ENCODE measurements around the gene RSBN1.
"Not testable (repeated sequence)": the region's sequence is repeated elsewhere in the genome, so short reads cannot be mapped to it uniquely, and the experiment has no call there.

RSBN1 gene

GRCh38 chr1:113811888-113812660, at the start of gene RSBN1:
Gene RSBN1 (minus strand): TSS chr1:113812476. CDS start chr1:113812412, 64 bp downstream.
- peak; percentile 99 for DNase-seq (ENCODE audit: low read depth in 2 of 2)

GRCh38 chr1:113861641-113862040, 49.4 kb upstream of the RSBN1 start:
- DNase-seq (ENCODE audit: low read depth in 2 of 2) = no peak

- peak; percentile 50 to 59 for DNase-seq (ENCODE audit: low read depth in 2 of 2)
Observed at GRCh38 chr1:113860891-113861290, 48.6 kb upstream of the RSBN1 start.

GRCh38 chr1:113859478-113860175, 47.4 kb upstream of the RSBN1 start:
- DNase-seq (ENCODE audit: low read depth in 2 of 2) = no peak

- DNase-seq (ENCODE audit: low read depth in 2 of 2) = no peak
Observed at GRCh38 chr1:113858982-113859381, 46.7 kb upstream of the RSBN1 start.

- DNase-seq (ENCODE audit: low read depth in 2 of 2) = no peak
Observed at GRCh38 chr1:113858418-113858817, 46.1 kb upstream of the RSBN1 start.

GRCh38 chr1:113857776-113858175, 45.5 kb upstream of the RSBN1 start:
- DNase-seq (ENCODE audit: low read depth in 2 of 2) = no peak

GRCh38 chr1:113856401-113856790, 44.1 kb upstream of the RSBN1 start:
- DNase-seq (ENCODE audit: low read depth in 2 of 2) = no peak

- no peak for DNase-seq (ENCODE audit: low read depth in 2 of 2)
Observed at GRCh38 chr1:113855630-113856400, 43.5 kb upstream of the RSBN1 start.

- no peak for DNase-seq (ENCODE audit: low read depth in 2 of 2)
Observed at GRCh38 chr1:113854234-113854633, 42.0 kb upstream of the RSBN1 start.

- not testable (repeated sequence) for DNase-seq (ENCODE audit: low read depth in 2 of 2)
Observed at GRCh38 chr1:113852694-113853093, 40.4 kb upstream of the RSBN1 start.

- DNase-seq (ENCODE audit: low read depth in 2 of 2) = no peak
Observed at GRCh38 chr1:113850127-113850796, 38.0 kb upstream of the RSBN1 start.

- no peak for DNase-seq (ENCODE audit: low read depth in 2 of 2)
Observed at GRCh38 chr1:113849072-113849471, 36.8 kb upstream of the RSBN1 start.

GRCh38 chr1:113846391-113847035, 34.2 kb upstream of the RSBN1 start:
- no peak for DNase-seq (ENCODE audit: low read depth in 2 of 2)

- DNase-seq (ENCODE audit: low read depth in 2 of 2) = no peak
Observed at GRCh38 chr1:113836534-113836933, 24.3 kb upstream of the RSBN1 start.

GRCh38 chr1:113835686-113836290, 23.5 kb upstream of the RSBN1 start:
- peak in 1 of 2 experiments; percentile 17 for DNase-seq (ENCODE audit: low read depth in 2 of 2)

- DNase-seq (ENCODE audit: low read depth in 2 of 2) = no peak
Observed at GRCh38 chr1:113834716-113835115, 22.4 kb upstream of the RSBN1 start.

GRCh38 chr1:113830039-113830438, 17.8 kb upstream of the RSBN1 start:
- DNase-seq (ENCODE audit: low read depth in 2 of 2) = no peak

GRCh38 chr1:113821916-113822315, 9.6 kb upstream of the RSBN1 start:
- DNase-seq (ENCODE audit: low read depth in 2 of 2) = no peak

GRCh38 chr1:113818578-113818977, 6.3 kb upstream of the RSBN1 start:
- no peak for DNase-seq (ENCODE audit: low read depth in 2 of 2)

- no peak for DNase-seq (ENCODE audit: low read depth in 2 of 2)
Observed at GRCh38 chr1:113813218-113813617, 942 bp upstream of the RSBN1 start.

All from fibroblast of skin of left biceps (primary cell).